IPS-15b (cell line): ENCODE measurements around the gene MAP1LC3B.

ENCODE experiments used
- H3K27me3 ChIP-seq: one replicate; pipeline ENCODE4 v1.6.1; 2013; ENCODE audit warnings: low read length; ENCODE audit not compliant: control insufficient read depth, insufficient read depth
- H3K36me3 ChIP-seq: one replicate; pipeline ENCODE4 v1.6.1; 2013; ENCODE audit warnings: low read length; ENCODE audit not compliant: control insufficient read depth, insufficient read depth
- H3K4me1 ChIP-seq: one replicate; pipeline ENCODE4 v1.6.1; 2013; ENCODE audit warnings: mild to moderate bottlenecking, low read length; ENCODE audit not compliant: control insufficient read depth, insufficient read depth
- H3K4me3 ChIP-seq: one replicate; pipeline ENCODE4 v1.5.1; 2013; ENCODE audit warnings: low read depth, low read length
- H3K9ac ChIP-seq: one replicate; pipeline ENCODE4 v1.6.1; 2013; ENCODE audit warnings: low read depth, mild to moderate bottlenecking, low read length
- H3K9me3 ChIP-seq: one replicate; pipeline ENCODE4 v1.6.1; 2013; ENCODE audit warnings: mild to moderate bottlenecking, low read length; ENCODE audit not compliant: control insufficient read depth, insufficient read depth

MAP1LC3B gene

GRCh38 chr16:87442581-87442966, 50.4 kb downstream of the MAP1LC3B start:
- Histone ChIP-seq H3K27me3 (no peaks in the 10 kb centered on the region), H3K9ac (no peak overlapping the region), H3K36me3 (peaks cover 3% of the 10 kb centered on the region), H3K9me3 (no peaks in the 10 kb centered on the region), H3K4me1 (no peaks in the 10 kb centered on the region), H3K4me3 (no peak overlapping the region)

- H3K9ac ChIP-seq, result no peak overlapping the region
- H3K36me3 ChIP-seq, result peaks cover 3% of the 10 kb centered on the region
- H3K9me3 ChIP-seq, result no peaks in the 10 kb centered on the region
These were observed 50.9 kb downstream of the MAP1LC3B start for GRCh38 chr16:87443016-87443415.

GRCh38 chr16:87443964-87444363, 51.8 kb downstream of the MAP1LC3B start:
- no peaks in the 10 kb centered on the region for H3K27me3 ChIP-seq
- H3K4me3 ChIP-seq, result no peak overlapping the region
- H3K9ac ChIP-seq, result no peak overlapping the region
- H3K4me1 ChIP-seq, result no peaks in the 10 kb centered on the region
- peaks cover 3% of the 10 kb centered on the region for H3K36me3 ChIP-seq
- no peaks in the 10 kb centered on the region for H3K9me3 ChIP-seq

More at GRCh38 chr16:87443016-87443415, 50.9 kb downstream of the MAP1LC3B start:
- no peak overlapping the region for H3K4me3 ChIP-seq
- no peaks in the 10 kb centered on the region for H3K4me1 ChIP-seq
- H3K27me3 ChIP-seq, result no peaks in the 10 kb centered on the region

GRCh38 chr16:87445486-87445885, 53.4 kb downstream of the MAP1LC3B start:
- Histone ChIP-seq H3K27me3 (no peaks in the 10 kb centered on the region), H3K4me3 (no peak overlapping the region), H3K4me1 (no peaks in the 10 kb centered on the region), H3K36me3 (peaks cover 3% of the 10 kb centered on the region), H3K9ac (no peak overlapping the region), H3K9me3 (no peaks in the 10 kb centered on the region)

GRCh38 chr16:87446479-87446878, 54.3 kb downstream of the MAP1LC3B start:
- H3K4me3 ChIP-seq, result no peak overlapping the region
- H3K9me3 ChIP-seq, result no peaks in the 10 kb centered on the region
- no peaks in the 10 kb centered on the region for H3K27me3 ChIP-seq
- no peak overlapping the region for H3K9ac ChIP-seq
- H3K4me1 ChIP-seq, result no peaks in the 10 kb centered on the region
- peaks cover 5% of the 10 kb centered on the region for H3K36me3 ChIP-seq

GRCh38 chr16:87447323-87447722, 55.2 kb downstream of the MAP1LC3B start:
- no peak overlapping the region for H3K4me3 ChIP-seq
- no peak overlapping the region for H3K9ac ChIP-seq
- H3K4me1 ChIP-seq, result no peaks in the 10 kb centered on the region
- no peaks in the 10 kb centered on the region for H3K9me3 ChIP-seq
- H3K36me3 ChIP-seq, result peaks cover 13% of the 10 kb centered on the region
- H3K27me3 ChIP-seq, result no peaks in the 10 kb centered on the region

- no peak overlapping the region for H3K4me3 ChIP-seq
- H3K27me3 ChIP-seq, result no peaks in the 10 kb centered on the region
- peaks cover 14% of the 10 kb centered on the region for H3K36me3 ChIP-seq
These were observed 56.7 kb downstream of the MAP1LC3B start for GRCh38 chr16:87448866-87449265.

GRCh38 chr16:87451563-87452210, 59.6 kb downstream of the MAP1LC3B start:
- H3K27me3 ChIP-seq, result no peaks in the 10 kb centered on the region
- no peak overlapping the region for H3K4me3 ChIP-seq
- peaks cover 11% of the 10 kb centered on the region for H3K36me3 ChIP-seq
- no peaks in the 10 kb centered on the region for H3K9me3 ChIP-seq
- no peak overlapping the region for H3K9ac ChIP-seq
- H3K4me1 ChIP-seq, result no peaks in the 10 kb centered on the region

More at GRCh38 chr16:87448866-87449265, 56.7 kb downstream of the MAP1LC3B start:
- H3K9ac ChIP-seq, result no peak overlapping the region
- no peaks in the 10 kb centered on the region for H3K4me1 ChIP-seq
- H3K9me3 ChIP-seq, result no peaks in the 10 kb centered on the region

GRCh38 chr16:87453326-87453725, 61.2 kb downstream of the MAP1LC3B start:
- H3K9me3 ChIP-seq, result no peaks in the 10 kb centered on the region
- no peaks in the 10 kb centered on the region for H3K27me3 ChIP-seq
- peaks cover 15% of the 10 kb centered on the region for H3K36me3 ChIP-seq
- no peak overlapping the region for H3K4me3 ChIP-seq
- H3K9ac ChIP-seq, result no peak overlapping the region
- H3K4me1 ChIP-seq, result no peaks in the 10 kb centered on the region
